A549 (cell line): ENCODE results near the gene CDC42BPB. TPM values are rescaled to one million over a fixed set of nuclear protein-coding genes. Genes with fewer than 3 reads are reported as not detected.
A peak's percentile ranks its signal among the peaks of the same experiment; 100 is the strongest.

Source experiments
- ATAC-seq, 2 experiments: fragments of 200-7000 bp in 1 of 2; fragments of >200 bp in 1 of 2; cut with Nextera tagmentation in 1 of 2; cut with Tn5 transposase in 1 of 2; 3 replicates each; pipeline versions ENCODE4 v1.8.0 to v1.9.1; 2018 to 2020; ENCODE audit warnings: mild to moderate bottlenecking in 1 of 2, moderate library complexity in 1 of 2
- CTCF ChIA-PET: fragments of 300-600 bp; sonication (Branson Sonifier 250); formaldehyde crosslinking; extraction: SDS; loops from one replicate; lab custom pipeline; 2021; ENCODE audit warnings: antibody characterized with exemption, inconsistent platforms; lab: Yijun Ruan, JAX
- POLR2A ChIA-PET: fragments of 350-600 bp; formaldehyde crosslinking; extraction: SDS; loops from one replicate; lab custom pipeline; 2021; ENCODE audit warnings: antibody characterized with exemption, inconsistent platforms; lab: Yijun Ruan, JAX
- DNase-seq, 2 experiments: peaks; one replicate each; pipeline versions ENCODE4 v3.0.0 to v3.0.0-alpha.2; 2011 to 2016; ENCODE audit warnings: low read depth in 1 of 2, low spot score in 1 of 2
- FAIRE-seq: peaks from 2 replicates; lab custom pipeline; 2011; peaks lifted over from hg19 to GRCh38; lab: Jason Lieb, UNC
- H3K27ac ChIP-seq, 2 experiments: fragments of >200 bp; sonication (Bioruptor Twin); formaldehyde crosslinking; 3 replicates each; pipeline ENCODE4 v1.5.1; 2016 to 2017
- H3K4me1 ChIP-seq: fragments of >200 bp; sonication (Bioruptor Twin); formaldehyde crosslinking; 3 replicates; pipeline ENCODE4 v1.6.1; 2016
- H3K4me2 ChIP-seq: fragments of >200 bp; sonication (Bioruptor Twin); formaldehyde crosslinking; 3 replicates; pipeline ENCODE4 v1.6.1; 2016
- H3K4me3 ChIP-seq: fragments of >200 bp; sonication (Bioruptor Twin); formaldehyde crosslinking; 3 replicates; pipeline ENCODE4 v1.5.1; 2016
- H3K9me3 ChIP-seq: fragments of >200 bp; sonication (Bioruptor Twin); formaldehyde crosslinking; 3 replicates; pipeline ENCODE4 v1.6.1; 2016
- CHD2 ChIP-seq: fragments of 150-350 bp; IDR thresholded peaks from 2 replicates; pipeline ENCODE4 v1.6.1; 2014; ENCODE audit warnings: low read length; ENCODE audit not compliant: partially characterized antibody
- ELK1 ChIP-seq: fragments of 150-350 bp; IDR thresholded peaks from 2 replicates; pipeline ENCODE4 v1.6.1; 2014; ENCODE audit warnings: low read depth, mild to moderate bottlenecking, low read length
- JUN ChIP-seq, 2 experiments: fragments of >200 bp; sonication (Bioruptor Twin); formaldehyde crosslinking; IDR thresholded peaks; 2 replicates in 1 of 2; 3 replicates in 1 of 2; pipeline ENCODE4 v1.6.1; 2016 to 2017
- KDM5A ChIP-seq: fragments of 200-600 bp; sonication (generic); IDR thresholded peaks from 2 replicates; pipeline ENCODE4 v1.6.1; 2016; ENCODE audit warnings: antibody characterized with exemption, mild to moderate bottlenecking
- MYC ChIP-seq: IDR thresholded peaks from 2 replicates; pipeline ENCODE4 v1.6.1; 2012; ENCODE audit warnings: mild to moderate bottlenecking, inconsistent platforms, low read length, improper control_type of control experiment, borderline replicate concordance
- NFE2L2 ChIP-seq: fragments of 150-350 bp; conservative IDR thresholded peaks from 2 replicates; pipeline ENCODE4 v1.6.1; 2014; ENCODE audit warnings: low read length
- NPAS2 ChIP-seq: fragments of 250-450 bp; sonication (Bioruptor Pico); IDR thresholded peaks from 2 replicates; pipeline ENCODE4 v1.8.0; 2022; ENCODE audit warnings: mild to moderate bottlenecking, moderate library complexity, borderline replicate concordance
- NR3C1 ChIP-seq: fragments of >200 bp; sonication (Bioruptor Twin); formaldehyde crosslinking; IDR thresholded peaks from 3 replicates; pipeline ENCODE4 v1.6.1; 2017
- POLR2A ChIP-seq: IDR thresholded peaks from 2 replicates; pipeline ENCODE4 v1.6.1; 2012; ENCODE audit warnings: mild to moderate bottlenecking, low read length
- RAD21 ChIP-seq, 2 experiments: fragments of >200 bp in 1 of 2; sonication (Bioruptor Twin) in 1 of 2; formaldehyde crosslinking in 1 of 2; IDR thresholded peaks in 1 of 2; conservative IDR thresholded peaks in 1 of 2; 2 replicates in 1 of 2; 3 replicates in 1 of 2; pipeline ENCODE4 v1.6.1; 2012 to 2018; ENCODE audit warnings: inconsistent platforms in 1 of 2
- SMC3 ChIP-seq: fragments of >200 bp; sonication (Bioruptor Twin); formaldehyde crosslinking; IDR thresholded peaks from 3 replicates; pipeline ENCODE4 v1.6.1; 2018; ENCODE audit warnings: inconsistent platforms
- TP53 ChIP-seq: fragments of 250-450 bp; sonication (Bioruptor Pico); IDR thresholded peaks from 2 replicates; pipeline ENCODE4 v1.5.0; 2021; ENCODE audit warnings: mild to moderate bottlenecking, moderate library complexity
- ZC3H11A ChIP-seq: fragments of 450-650 bp; IDR thresholded peaks from 2 replicates; pipeline ENCODE4 v1.6.1; 2014; ENCODE audit warnings: antibody characterized with exemption, mild to moderate bottlenecking
- ZFP36 ChIP-seq: fragments of 450-650 bp; IDR thresholded peaks from 2 replicates; pipeline ENCODE4 v1.6.1; 2014; ENCODE audit warnings: borderline replicate concordance; ENCODE audit not compliant: partially characterized antibody
- WGBS: methylation state at CpG from one replicate; pipeline ENCODE4 v1.1.6; 2017; ENCODE audit errors: missing lambda C conversion rate; 5-methylcytosine and 5-hydroxymethylcytosine counted together
- polyA plus RNA-seq, 4 experiments: library from polyadenylated mRNA; depleted of rRNA in 3 of 4; stranded (reverse); fragments of >200 nt; fragmentation: RNase III in 1 of 4; extraction: RNeasy Plus Mini Kit Qiagen cat#74134 plus additional on column Dnase treatment in 1 of 4; gene quantifications; 2 replicates in 3 of 4; 3 replicates in 1 of 4; pipeline ENCODE4 v1.2.3, GENCODE V29; 2011 to 2017
- TF ChIP-seq, protein P1 (sequence below): fragments of 450-650 bp; IDR thresholded peaks from 2 replicates; pipeline ENCODE4 v1.6.1; 2014; ENCODE audit warnings: antibody characterized with exemption
- TF ChIP-seq, protein P2 (sequence below): fragments of >200 bp; sonication (Bioruptor Twin); formaldehyde crosslinking; IDR thresholded peaks from 2 replicates; pipeline ENCODE4 v1.6.1; 2016
- TF ChIP-seq, protein P3 (sequence below): fragments of 250-450 bp; sonication (Bioruptor Pico); IDR thresholded peaks from 2 replicates; pipeline ENCODE4 v1.5.0; 2021; ENCODE audit warnings: mild to moderate bottlenecking, moderate library complexity, borderline replicate concordance

CDC42BPB gene
- polyA plus RNA-seq, 2 of the 4 experiments (the other 2 are of a cell fraction): 56.4 to 57.1 TPM

DNA sequence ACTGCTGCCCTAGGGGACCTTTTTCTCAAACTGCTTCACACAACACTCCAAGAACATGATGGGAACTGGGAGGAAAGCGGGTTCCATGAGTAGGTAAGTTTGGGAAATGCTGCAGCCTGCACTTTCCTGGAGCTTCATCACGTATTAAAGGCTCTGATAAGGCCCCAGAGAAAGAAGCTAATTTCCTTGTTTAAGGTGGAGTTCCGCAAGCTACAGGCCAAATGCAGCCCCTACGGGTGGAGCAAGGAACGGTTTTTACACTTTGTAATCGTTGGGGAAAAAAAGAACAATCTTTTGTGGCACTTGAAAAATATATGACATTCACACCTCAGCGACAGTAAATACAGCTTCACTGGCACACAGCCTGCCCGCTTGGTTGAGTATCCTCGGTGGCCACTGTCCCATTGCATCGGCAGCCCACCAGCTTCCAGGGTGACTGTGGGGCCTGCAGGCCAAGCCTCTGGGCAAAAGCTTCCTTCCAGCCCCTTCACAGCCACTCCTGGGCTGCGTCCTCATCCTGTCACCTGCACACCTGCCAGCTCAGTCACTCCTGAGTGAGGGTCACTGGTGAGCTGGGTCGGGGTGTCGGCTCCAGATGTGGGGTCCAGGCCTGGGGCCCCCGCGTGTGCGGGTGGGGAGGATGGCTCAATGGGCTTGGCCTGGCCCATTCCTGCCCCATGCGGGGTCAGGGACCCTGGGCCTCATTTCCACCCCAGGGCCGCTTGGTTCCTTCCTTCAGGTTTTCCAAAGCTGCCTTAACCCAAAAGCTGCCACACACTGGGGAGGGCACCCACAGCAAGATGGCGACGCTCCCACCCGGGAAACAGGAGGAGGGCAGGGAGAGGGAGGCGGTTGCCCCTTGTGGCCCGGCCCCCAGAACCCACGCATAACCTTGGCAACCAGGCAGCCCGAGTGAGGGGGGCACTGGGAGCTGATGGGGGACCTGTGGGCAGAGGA lies 132.4 kb downstream of the CDC42BPB start:
- ATAC-seq (no peak), DNase-seq (no peak), FAIRE-seq (no peak)
- CTCF ChIA-PET: interaction anchor here (0.6 to 1.4 kb wide), 4 partner anchors 128 to 400 kb away, joined by 3 to 6 read pairs (median 4); no protein-coding TSS in a partner anchor
- Histone ChIP-seq H3K4me2 (no peak overlapping the region), H3K4me1 (peaks cover 8% of the 10 kb centered on the region), H3K9me3 (no peaks in the 10 kb centered on the region), H3K4me3 (no peak overlapping the region), H3K27ac (no peak overlapping the region)
- whole genome bisulfite sequencing: 83% methylated on average over 21 of the region's 25 CpGs
- TF ChIP-seq RAD21 (conservative IDR thresholded peaks at IDR 0.05 in 1 of 2, IDR thresholded peaks at IDR 0.05 in 1 of 2) (peak in 1 of 2 experiments; percentile 28; a peak in 2 of 5 replicates), SMC3 (no peak)
- POLR2A ChIA-PET: interaction anchor here (0.6 kb wide), 1 partner anchor 494 kb away, joined by 5 read pairs; no protein-coding TSS in a partner anchor

DNA sequence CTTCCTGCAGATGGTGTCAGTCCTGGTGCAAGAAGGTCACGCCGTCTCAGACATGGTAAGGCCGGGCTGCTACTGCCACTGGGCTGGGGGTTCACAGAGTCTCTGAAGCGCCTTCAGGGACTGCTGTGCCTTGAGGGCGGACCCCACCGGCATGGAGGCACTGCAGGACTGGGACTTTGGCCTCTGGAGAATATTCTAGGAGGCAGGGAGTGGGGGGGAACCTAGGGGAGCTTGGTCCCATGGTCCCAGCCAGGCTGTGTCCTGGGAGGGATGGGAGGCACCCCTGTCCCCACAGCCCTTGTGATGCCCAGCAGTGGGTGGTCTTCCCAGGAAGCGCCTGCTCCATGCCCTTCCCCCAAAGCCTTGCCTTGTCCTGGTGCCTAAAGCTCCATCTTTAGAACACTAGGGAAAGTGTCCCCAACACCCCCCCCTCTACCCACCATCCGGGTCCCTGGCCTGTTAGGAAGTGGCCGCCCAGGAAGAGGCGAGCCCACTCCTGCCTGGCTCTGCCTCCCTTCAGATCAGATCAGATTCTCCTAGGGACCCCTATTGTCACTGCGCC lies 133.3 kb downstream of the CDC42BPB start:
- 92% methylated on average over 9 of the region's 11 CpGs for WGBS
- POLR2A ChIA-PET: no interaction called here
- no peak for FAIRE-seq

GRCh38 chr14:102923201-102923924 lies 134.0 kb downstream of the CDC42BPB start:
- Histone ChIP-seq H3K4me2 (peak overlapping the region; percentile 94), H3K27ac (peak overlapping the region; percentile 53 to 75; a peak in 5 of 6 replicates), H3K9me3 (no peaks in the 10 kb centered on the region), H3K4me1 (peaks cover 8% of the 10 kb centered on the region), H3K4me3 (peak overlapping the region; percentile 47)
- POLR2A ChIA-PET: no interaction called here
- DNase-seq: no peak
- ATAC-seq: peak; percentile 6 to 11; a peak in 2 of 6 replicates
- 81% methylated on average over 38 of the region's 53 CpGs for WGBS
- no peak for FAIRE-seq
- TF ChIP-seq ZFP36: peak; percentile 22
- TF ChIP-seq ELK1: no peak
- CTCF ChIA-PET: interaction anchor here (1.0 kb wide), 1 partner anchor 382 kb away, joined by 3 read pairs; no protein-coding TSS in a partner anchor

More for the DNA sequence above, 133.3 kb downstream of the CDC42BPB start:
- no peak overlapping the region for H3K4me3 ChIP-seq
- H3K4me2 ChIP-seq: no peak overlapping the region
- H3K9me3 ChIP-seq: no peaks in the 10 kb centered on the region
- CTCF ChIA-PET: interaction anchor here (0.9 to 1.4 kb wide), 4 partner anchors 213 to 399 kb away, joined by 3 to 6 read pairs (median 3); no protein-coding TSS in a partner anchor
- H3K27ac ChIP-seq: no peak overlapping the region
- TF ChIP-seq NPAS2 (no peak), NR3C1 (no peak), CHD2 (no peak), ZC3H11A (no peak)
- no peak for DNase-seq
- H3K4me1 ChIP-seq: peaks cover 8% of the 10 kb centered on the region
- no peak for ATAC-seq

DNA sequence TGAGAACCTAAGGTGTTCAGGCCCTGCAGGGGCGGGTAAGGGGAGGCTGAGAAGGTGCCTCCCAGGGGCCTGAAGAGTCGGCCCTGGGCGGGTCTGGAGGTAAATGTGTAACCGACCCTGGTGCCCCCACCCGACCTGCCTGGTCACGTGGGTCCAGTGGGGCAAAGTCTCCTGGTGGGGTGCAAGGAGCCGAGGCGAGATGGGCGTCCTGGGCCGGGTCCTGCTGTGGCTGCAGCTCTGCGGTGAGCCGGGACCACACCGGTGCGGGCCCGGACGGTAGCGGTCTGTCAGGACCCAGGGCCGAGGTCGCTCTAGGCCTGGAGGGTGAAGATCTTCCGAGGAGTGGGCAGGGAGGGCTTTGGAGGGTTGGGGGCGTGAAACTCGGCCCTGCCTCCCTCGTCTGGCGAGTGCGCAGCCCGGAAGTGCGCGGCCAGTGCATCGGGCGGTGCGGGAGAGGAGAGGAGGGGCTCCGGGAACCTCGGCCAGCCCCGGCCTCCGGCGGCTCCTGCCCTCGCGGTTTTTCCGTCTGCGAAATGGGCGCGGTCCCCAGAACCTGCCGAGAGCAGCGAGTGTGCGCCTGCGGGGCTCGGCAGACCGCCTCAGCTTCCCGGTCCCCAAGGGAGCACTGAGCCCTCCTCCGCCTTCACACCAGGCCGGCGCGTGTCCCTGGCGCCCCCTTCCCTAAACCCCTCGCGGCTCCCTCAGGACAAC lies 134.7 kb downstream of the CDC42BPB start, which contains the start of gene AMN:
Gene AMN, plus strand, starts transcription at position 174 of the 711 bp plus-strand sequence. Its CDS starts 26 bp downstream, at position 200.
- TF ChIP-seq, protein P1, sequence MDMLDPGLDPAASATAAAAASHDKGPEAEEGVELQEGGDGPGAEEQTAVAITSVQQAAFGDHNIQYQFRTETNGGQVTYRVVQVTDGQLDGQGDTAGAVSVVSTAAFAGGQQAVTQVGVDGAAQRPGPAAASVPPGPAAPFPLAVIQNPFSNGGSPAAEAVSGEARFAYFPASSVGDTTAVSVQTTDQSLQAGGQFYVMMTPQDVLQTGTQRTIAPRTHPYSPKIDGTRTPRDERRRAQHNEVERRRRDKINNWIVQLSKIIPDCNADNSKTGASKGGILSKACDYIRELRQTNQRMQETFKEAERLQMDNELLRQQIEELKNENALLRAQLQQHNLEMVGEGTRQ: 0 out of 2 replicates have a peak, but pooled peaks have one; percentile 22
- no peak for TF ChIP-seq TP53 (CRISPR knock-in tag)
- no peak for TF ChIP-seq KDM5A
- TF ChIP-seq POLR2A: 0 out of 2 replicates have a peak, but pooled peaks have one; percentile 7
- TF ChIP-seq, protein P2, sequence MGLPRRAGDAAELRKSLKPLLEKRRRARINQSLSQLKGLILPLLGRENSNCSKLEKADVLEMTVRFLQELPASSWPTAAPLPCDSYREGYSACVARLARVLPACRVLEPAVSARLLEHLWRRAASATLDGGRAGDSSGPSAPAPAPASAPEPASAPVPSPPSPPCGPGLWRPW: no peak
- TF ChIP-seq NFE2L2: no peak
- TF ChIP-seq MYC: no peak
- TF ChIP-seq JUN (IDR thresholded peaks at IDR 0.05): no peak
- TF ChIP-seq, protein P3, sequence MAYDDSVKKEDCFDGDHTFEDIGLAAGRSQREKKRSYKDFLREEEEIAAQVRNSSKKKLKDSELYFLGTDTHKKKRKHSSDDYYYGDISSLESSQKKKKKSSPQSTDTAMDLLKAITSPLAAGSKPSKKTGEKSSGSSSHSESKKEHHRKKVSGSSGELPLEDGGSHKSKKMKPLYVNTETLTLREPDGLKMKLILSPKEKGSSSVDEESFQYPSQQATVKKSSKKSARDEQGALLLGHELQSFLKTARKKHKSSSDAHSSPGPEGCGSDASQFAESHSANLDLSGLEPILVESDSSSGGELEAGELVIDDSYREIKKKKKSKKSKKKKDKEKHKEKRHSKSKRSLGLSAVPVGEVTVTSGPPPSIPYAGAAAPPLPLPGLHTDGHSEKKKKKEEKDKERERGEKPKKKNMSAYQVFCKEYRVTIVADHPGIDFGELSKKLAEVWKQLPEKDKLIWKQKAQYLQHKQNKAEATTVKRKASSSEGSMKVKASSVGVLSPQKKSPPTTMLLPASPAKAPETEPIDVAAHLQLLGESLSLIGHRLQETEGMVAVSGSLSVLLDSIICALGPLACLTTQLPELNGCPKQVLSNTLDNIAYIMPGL (CRISPR knock-in tag): no peak
- ChIA-PET CTCF (interaction anchor here (1.0 kb wide), 1 partner anchor 10 kb away, joined by 3 read pairs; no protein-coding TSS in a partner anchor), POLR2A (no interaction called here)
- H3K4me1 ChIP-seq: peaks cover 8% of the 10 kb centered on the region
- DNase-seq: peak; percentile 27 to 40
- peak within 1 kb of the TSS; percentile 94 for H3K4me2 ChIP-seq
- peak within 1 kb of the TSS; percentile 47 for H3K4me3 ChIP-seq
- H3K27ac ChIP-seq: peak within 1 kb of the TSS; percentile 53 to 75; a peak in 5 of 6 replicates
- no peaks in the 10 kb centered on the region for H3K9me3 ChIP-seq
- FAIRE-seq: no peak
- ATAC-seq: peak; percentile 35 to 63
- WGBS: 23% methylated on average over 38 of the region's 56 CpGs
